SKM-1 (cell line): ENCODE data around the gene KIT.
"Not testable (repeated sequence)": the region's sequence is repeated elsewhere in the genome, so short reads cannot be mapped to it uniquely, and the experiment has no call there.

Experiments
- DNase-seq: peaks from one replicate; lab custom pipeline; 2025; ENCODE audit not compliant: unreplicated experiment; lab: John Stamatoyannopoulos, UW

Gene KIT

GRCh38 chr4:54657551-54658251, at the start of gene KIT:
TSS of gene KIT (plus strand) at chr4:54657957. CDS start at chr4:54658015, 58 bp downstream.
- DNase-seq: no peak

- DNase-seq: no peak
Observed at GRCh38 chr4:54609310-54609709, 48.4 kb upstream of the KIT start.

- no peak for DNase-seq
Observed at GRCh38 chr4:54614149-54614548, 43.6 kb upstream of the KIT start.

- no peak for DNase-seq
Observed at GRCh38 chr4:54620773-54621172, 37.0 kb upstream of the KIT start.

GRCh38 chr4:54625391-54625790, 32.4 kb upstream of the KIT start:
- DNase-seq: no peak

GRCh38 chr4:54626113-54626512, 31.6 kb upstream of the KIT start:
- DNase-seq: no peak

- no peak for DNase-seq
Observed at GRCh38 chr4:54632537-54632936, 25.2 kb upstream of the KIT start.

- not testable (repeated sequence) for DNase-seq
Observed at GRCh38 chr4:54633102-54633740, 24.5 kb upstream of the KIT start.

- no peak for DNase-seq
Observed at GRCh38 chr4:54635318-54635717, 22.4 kb upstream of the KIT start.

GRCh38 chr4:54637325-54637724, 20.4 kb upstream of the KIT start:
- no peak for DNase-seq

- not testable (repeated sequence) for DNase-seq
Observed at GRCh38 chr4:54641101-54641500, 16.7 kb upstream of the KIT start.

- no peak for DNase-seq
Observed at GRCh38 chr4:54643172-54643571, 14.6 kb upstream of the KIT start.

- no peak for DNase-seq
Observed at GRCh38 chr4:54643958-54644751, 13.6 kb upstream of the KIT start.

- no peak for DNase-seq
Observed at GRCh38 chr4:54645830-54646229, 11.9 kb upstream of the KIT start.

- DNase-seq: no peak
Observed at GRCh38 chr4:54647070-54647469, 10.7 kb upstream of the KIT start.

GRCh38 chr4:54651050-54651449, 6.7 kb upstream of the KIT start:
- no peak for DNase-seq

- no peak for DNase-seq
Observed at GRCh38 chr4:54654753-54655152, 3.0 kb upstream of the KIT start.

- no peak for DNase-seq
Observed at GRCh38 chr4:54657185-54657550, 589 bp upstream of the KIT start.

- DNase-seq: peak; percentile 51
Observed at GRCh38 chr4:54658252-54659093, 716 bp downstream of the KIT start.

GRCh38 chr4:54659313-54659712, 1.6 kb downstream of the KIT start:
- peak; percentile 20 for DNase-seq
